ENCODE data around the gene TULP4.

- TF ChIP-seq CTCF (IDR thresholded peaks at IDR 0.05) (no peak), POLR2A (IDR thresholded peaks at IDR 0.05) (no peak), POLR2AphosphoS5 (IDR thresholded peaks at IDR 0.05) (no peak), EP300 (IDR thresholded peaks at IDR 0.05) (no peak)
These were observed 100.8 kb downstream of the TULP4 start for GRCh38 chr6:158413028-158413427.

All from sigmoid colon (tissue), 4 donors.